Medulla oblongata (tissue), 1 donor: ENCODE data around the gene CDH4.

ENCODE experiments used
- DNase-seq: peaks from one replicate; pipeline ENCODE4 v3.0.0-alpha.2; 2015; ENCODE audit errors: extremely low spot score

The CDH4 gene

DNA sequence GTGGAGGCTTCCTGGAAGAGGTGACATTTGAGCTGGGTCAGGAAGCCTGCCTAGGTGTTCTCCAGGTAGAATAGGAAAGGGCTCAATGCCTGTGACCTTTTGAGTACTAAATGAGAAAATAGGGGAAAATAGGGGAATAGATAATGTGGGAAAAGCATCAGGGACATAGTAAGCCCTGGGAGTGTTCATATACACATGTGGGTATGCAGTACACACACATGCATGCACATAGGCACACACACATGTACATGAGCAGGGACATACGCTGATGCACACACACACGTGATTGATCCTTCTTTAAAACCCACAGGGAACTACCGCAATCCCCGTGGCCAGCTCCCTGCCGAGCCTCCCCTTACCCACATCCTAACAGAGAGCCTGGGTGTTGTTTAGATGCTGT is 351.7 kb downstream of the CDH4 start:
- DNase-seq = no peak

DNA sequence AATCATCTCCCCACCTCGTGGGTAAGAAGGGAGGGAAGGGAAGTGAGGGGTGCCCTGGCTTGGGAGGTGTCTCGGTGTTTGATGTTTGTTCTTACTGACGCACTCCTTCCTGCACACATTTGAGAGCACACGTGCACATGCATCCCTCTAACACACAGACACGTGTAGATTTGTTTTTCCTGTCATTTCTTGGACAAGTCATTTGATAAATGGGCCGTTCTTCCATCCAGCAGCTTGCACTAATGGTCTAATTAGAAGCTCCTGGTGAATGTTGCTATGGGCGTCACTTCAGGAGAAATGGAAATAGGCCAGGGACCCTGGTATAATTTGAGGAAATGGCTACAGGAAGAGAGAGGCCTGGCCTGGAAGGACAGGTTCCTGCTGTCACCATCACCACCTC is 352.5 kb downstream of the CDH4 start:
- no peak for DNase-seq

DNA sequence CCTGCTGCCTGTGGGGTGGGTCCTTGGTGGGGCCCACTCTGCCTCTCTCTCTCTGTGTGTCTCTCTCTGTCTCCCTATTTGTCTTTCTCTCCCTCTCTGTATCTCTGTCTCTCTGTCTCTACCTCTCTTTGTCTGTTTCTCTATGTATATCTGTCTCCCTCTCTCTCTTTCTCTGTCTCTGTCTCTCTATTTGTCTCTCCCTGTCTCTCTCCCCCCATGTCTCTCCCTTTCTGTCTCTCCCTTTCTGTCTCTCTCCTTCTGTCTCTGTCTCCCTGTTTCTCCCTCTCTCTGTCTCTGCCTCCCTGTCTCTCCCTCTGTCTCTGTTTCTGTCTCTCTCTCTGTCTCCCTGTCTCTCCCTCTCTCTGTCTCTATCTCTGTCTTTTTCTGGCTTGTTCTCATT is 353.2 kb downstream of the CDH4 start:
- DNase-seq = no peak

DNA sequence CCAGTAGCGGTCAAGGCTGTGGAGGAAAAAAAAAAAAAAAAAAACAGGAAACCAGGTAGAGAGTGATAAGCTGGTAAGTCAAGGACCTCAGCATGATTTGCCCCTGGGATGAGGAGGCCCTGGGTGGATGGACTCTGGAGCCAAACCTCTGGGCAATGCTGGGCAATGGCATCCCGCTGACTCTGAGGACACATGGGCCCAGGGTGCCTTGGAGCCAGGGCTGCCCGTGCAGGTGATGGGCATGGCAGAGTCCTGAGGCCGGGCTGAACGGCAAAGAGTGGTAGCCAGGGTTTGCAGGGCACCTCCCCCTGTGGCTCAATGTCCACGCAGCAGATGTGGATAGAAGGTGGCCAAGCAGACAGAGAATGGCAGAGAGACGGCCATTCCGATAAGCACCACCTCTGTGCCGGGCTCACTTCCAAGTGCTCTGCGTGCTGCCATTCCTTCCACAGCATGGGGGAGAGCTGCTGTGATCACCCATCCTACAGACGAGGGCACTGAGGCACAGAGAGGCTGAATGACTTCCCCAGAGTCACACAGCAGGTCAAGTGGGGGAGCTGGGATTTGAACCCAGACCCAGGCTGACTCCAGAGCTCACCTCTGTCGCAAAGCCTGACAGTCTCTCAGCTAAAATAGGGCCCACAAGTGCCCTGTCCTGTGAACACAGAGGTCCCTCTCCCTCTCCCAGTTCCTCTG is 353.9 kb downstream of the CDH4 start:
- no peak for DNase-seq

DNA sequence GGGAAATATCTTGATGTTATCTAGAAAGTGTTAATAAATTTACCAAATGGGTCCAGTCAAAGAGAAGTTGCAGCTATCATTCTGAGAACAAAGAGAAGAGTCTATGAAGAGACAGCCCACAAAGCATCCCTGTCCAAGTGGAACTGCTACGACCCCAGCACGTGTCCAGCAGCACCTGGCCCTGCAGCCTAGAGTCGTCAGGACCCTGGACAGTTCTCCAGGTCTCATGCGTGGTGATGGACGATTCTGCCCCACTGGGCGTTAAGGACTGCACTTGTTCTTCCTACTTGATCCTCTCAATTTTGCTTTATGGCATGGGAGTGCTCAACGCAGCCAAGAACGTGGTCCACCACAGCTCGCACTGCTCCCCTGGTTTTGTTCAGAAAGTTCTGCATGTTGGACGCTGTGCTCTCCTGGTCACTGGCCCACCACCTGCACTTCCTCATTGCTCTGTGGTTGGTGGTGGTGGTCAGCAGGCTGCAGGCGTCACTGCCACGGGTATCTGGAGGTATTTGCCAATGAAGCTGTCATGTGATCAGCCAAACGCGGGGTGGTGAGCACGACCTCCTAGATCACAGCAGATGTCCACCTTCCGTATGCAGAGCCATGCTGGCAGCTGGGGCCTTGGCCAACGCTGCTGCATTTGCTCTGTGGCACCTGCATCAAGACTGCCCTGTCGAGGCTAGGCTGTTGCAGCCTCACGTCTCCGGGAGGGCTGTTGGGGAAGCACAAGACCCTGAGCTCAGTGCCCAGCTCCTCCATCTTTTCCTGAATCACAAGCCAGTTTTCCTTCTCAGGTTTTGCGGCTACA is 356.4 kb downstream of the CDH4 start:
- no peak for DNase-seq

DNA sequence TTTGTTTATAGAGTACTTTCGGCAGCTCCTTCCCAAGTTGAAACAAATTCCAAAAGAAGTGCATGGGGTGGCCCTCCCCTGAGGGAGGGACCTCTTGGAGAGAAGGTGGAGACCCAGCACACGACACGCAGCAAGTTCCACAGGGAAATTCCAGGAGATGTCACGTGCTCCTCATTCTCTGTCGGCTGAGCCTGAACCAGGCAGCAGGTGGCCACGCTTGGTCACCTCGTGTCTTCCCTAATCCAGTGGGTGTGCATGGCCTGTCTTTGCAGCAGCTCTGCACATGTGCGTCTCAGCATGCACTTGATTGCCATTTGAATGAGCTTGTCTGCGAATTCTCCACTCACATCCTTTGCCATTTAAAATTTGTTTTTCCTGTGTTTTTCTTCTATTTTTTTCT is 357.4 kb downstream of the CDH4 start:
- no peak for DNase-seq

DNA sequence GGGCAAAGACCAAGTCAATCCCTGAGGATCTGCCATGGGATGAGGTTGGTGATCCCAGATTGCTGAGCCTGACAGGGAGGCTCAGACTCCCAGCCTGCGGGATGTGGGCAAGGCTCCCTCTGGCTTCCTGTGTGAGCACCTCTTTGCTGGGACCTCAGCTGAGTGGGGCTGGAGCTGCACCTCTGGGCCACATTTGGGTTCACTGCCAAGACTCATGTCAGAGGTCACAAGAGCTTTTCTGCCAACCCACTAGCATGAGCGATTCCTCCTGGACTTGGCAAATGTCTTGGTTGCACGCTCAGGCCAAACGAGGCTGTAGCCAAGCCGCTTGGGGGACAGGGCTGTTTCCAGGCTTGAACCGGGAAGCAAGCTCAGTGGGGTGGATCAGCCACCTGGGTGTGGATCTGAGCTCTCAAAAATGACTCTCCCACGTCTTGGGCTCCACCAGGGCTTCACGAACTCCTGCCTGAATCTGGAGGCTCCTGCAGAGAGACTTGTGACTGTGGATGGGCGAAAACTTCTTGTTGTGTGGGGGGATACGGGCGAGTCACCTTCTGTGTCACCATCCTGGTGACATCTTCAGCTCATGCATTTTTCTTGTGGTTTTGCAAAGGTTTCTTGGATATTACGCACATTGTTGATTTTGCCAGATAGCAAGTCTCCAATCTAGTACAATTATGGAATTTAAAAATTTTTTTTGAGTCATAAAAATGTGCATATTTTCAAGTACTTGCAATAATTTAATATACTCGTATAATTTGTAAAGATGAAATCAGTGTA is 359.5 kb downstream of the CDH4 start:
- no peak for DNase-seq

DNA sequence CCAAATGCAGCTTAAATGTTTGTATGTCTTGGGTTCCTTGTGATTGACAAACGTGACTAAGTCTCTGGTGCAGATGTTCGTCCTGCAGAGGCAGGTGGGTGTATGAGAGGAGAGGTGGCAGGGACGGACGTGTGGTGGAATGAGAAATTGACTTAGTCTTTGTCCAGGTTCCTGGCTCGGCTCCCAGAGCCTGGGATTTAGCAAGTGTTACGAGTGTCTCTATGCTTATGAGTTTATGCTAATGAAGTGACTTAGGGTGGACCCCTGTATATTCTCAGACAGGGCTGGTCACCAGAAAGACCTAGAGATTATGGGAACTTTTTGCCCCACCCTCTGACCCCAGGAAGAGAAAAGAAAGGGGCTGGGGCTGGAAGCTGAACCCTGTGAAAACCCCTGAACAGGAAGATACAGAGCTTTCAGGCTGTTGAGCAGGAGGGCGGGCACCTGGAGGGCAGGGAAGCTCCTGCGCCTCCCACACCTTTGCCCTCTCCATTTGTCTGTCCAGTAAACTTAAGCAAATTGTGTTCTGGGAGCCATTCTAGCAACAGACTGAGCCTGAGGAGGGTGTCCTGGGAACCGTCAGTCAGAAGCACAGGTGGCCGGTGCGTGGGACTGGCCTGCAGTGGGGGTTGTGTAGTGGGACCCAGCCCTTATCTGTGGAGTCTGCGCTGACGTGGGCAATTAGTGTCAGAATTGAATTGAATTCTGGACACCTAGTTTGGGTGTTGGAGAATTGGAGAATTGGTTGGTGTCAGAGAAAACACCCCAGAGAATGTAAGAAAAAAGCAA is 362.1 kb downstream of the CDH4 start:
- DNase-seq = no peak

DNA sequence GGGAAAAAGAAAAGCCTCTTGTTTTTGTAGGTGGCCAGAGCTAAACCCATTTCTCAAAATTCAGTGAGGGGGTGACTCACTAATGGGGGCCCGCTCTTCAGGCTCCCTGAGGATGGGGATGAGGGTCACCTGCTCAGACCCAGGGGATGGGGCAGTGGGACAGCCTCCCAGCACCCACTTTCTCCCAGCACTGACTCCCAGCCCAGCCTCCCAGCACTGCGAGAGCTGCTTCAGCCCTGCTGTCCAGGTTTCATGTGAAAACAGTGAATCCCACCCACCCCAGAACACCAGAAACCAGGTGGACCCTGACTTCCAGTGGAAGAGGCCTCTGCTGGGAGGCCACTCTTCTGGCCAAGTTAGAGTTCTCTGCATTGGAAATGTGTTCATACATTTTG is 362.6 kb downstream of the CDH4 start:
- DNase-seq = no peak

DNA sequence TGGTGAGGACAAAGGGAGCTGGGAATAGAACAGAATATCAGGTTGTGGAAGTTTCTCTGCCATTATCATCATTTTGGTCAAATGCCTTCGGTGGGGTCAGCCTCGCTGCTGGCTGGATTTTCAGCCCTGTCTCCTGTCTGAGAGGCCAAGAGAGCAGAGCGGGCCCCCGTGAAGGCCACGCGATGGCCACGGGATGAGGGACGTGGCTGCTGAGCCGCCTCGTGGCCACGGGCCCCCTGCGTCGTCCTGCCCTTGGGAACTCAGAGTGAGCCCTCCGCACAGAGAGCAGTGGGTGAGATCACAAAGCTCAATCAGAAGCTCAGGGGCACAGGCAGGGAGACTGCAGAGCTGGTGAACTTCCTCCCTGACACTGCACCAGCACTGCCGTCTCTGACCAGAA is 363.7 kb downstream of the CDH4 start:
- DNase-seq = no peak

DNA sequence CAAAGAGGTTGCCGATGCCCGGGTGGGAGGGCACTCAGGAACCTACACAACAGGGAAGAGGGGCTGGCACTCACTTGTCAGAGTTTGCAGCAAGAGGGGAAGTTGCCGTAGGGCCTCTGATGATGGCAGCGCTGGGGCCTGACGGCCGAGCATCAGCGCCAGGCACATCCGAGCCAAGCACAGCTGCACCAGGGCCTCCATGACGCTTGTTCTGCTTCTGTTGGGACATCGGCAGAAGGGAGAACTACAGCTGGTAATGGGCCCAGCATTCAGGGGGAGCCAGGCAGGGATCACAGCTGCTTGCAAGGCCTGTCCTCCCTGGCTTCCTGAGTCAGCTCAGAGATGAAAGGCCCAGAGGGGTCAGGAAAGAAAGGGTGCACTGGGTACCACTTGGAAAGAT is 367.7 kb downstream of the CDH4 start:
- DNase-seq = no peak

DNA sequence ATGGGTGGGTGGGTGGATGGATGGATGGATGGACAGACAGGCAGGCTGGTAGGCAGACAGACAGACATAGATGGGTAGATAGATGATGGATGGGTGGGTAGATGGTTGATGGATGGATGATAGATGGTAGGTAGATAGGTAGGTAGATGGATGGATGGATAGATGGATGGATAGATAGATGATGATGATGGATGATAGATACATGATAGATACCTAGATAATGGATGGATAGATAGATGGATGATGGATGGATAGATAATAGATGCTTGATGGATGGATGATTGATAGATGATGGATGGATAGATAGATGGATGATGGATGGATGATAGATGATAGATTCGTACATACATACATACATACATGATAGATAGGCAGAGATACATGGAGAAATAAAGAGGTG is 368.1 kb downstream of the CDH4 start:
- no peak for DNase-seq

DNA sequence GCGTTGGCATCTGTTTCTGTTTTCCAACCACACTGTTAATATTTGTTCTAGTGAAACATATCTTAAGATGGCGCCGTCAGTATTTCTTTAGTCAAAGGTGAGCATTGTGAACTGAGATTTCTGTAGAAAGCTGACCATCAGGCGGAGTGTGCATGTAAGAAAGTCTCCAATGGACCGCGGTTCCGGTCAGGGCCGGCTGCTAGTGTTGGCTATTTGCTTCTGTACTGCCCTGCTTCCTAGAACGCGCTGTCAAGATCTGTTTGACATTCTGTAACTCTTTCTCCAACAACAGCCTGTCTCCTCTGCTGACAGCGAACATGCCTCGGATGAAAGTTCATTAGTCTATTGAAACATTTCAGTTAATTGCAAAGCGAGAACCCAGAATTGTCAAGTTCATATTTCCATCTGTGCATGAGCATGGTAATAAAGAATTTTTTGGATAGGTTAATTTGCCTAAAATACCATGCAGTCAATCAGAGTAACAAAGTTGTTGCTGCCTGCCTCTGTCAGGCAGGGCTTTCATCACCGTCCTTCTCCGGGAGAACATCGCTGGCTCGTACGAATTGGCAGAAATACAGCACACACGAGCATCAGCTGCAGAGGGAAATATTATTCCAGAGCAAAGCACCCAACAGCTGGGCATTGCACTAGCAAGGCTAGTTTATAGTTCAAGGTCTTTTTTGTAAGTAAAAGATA is 369.1 kb downstream of the CDH4 start:
- peak; percentile 43 for DNase-seq

DNA sequence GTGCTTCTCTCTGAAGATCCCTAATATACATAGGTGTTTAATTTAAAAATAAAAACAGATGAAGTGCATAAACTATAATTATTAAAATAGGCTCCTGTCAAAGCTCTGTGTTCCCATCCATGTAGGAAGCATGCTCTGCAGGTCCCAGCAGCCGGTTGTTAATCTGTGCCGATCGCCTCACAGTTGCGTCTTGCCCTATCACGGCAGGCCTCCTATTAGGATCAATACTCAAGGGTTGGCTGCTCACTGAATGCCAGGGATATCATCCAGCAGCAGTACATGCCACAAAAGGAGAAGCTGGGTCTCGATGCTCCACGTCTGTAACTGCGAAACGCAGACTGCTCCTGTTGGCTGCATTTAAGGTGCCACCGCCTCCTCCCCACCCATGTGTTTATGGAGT is 369.8 kb downstream of the CDH4 start:
- DNase-seq = no peak

DNA sequence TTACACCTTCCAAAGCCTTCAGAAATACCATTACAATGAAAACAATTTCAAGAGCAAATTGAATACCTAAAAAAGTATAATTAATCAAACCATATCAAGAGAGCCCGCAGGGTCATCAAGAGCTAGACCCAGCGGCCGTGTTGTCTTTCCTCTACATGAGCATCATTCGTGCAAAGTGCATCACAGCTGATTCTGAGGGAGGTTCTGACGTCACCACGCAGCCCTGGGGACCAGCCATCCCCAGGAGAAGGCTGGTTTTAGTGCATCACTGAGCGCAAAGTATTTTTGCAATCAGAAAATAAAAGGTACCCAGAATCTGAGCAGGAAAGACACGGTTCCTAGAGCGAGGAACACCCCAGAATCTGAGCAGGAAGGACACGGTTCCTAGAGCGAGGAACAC is 371.4 kb downstream of the CDH4 start:
- no peak for DNase-seq

DNA sequence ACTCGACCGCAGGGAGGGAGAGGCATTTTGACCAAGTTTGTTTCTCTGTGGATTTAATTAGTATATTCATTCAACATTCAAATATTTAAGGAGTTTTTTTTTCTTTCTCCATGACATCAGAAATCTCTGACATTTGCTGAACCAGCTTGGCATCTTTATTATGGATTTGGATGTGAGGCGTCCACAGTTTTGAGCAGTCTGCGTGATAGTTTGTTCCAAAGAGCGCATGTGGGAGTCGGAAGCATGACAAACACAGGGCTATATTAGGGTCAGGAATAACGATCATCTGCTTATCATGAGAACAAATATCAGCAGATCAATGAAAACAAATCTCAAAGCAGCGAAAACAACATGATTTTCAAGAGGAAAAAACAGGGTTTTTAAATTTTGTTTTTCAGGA is 373.2 kb downstream of the CDH4 start:
- no peak for DNase-seq

DNA sequence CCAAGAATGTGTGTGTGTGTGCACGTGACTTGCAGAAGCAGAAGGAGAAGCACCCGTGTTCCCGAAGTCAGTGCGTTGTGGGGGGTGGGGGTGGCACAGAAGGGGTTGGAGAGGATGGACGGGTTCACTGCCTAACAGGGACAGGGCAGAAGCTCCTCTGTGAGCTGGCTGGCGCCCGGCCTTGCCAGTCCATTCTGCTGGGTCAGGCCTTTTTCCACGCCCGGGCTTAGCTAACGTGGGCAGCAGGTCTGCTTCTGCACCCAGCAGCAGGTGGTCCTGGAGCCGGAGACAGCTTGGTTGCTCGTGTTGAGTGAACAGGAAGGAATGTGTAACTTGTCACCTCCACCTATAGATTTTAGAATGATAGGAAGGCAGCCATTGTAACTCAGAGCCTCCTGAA is 374.4 kb downstream of the CDH4 start:
- no peak for DNase-seq

DNA sequence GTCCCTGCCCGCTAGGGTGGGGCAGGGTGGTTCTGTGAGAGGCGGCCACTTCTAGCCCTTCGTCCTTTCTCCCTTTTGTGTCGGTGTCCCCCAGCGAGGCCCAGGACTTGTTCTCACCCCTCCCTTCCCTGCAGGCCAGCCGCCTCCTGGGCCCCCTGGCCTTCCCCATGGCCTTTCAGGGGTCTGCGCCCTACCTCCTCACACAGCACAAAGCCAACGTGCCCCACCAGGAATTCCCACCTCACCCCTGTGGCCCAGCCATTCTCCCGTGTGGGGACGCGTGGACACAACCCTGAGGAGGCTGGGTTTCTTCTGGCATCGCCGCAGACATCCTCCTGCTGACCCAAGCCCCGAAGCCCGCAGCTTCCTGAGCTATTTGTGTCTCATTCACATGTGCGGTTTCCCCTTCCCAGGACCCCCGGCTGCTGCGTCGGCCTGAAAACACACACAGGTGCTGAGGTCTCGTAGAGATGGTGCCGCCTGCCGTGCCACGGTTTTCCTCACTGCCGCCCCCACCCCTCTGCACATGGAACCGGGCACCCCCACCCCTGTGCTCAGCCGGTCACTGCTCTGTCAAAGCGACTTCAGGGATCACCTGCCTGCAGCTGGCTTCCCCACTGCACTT is 375.8 kb downstream of the CDH4 start:
- DNase-seq = no peak

DNA sequence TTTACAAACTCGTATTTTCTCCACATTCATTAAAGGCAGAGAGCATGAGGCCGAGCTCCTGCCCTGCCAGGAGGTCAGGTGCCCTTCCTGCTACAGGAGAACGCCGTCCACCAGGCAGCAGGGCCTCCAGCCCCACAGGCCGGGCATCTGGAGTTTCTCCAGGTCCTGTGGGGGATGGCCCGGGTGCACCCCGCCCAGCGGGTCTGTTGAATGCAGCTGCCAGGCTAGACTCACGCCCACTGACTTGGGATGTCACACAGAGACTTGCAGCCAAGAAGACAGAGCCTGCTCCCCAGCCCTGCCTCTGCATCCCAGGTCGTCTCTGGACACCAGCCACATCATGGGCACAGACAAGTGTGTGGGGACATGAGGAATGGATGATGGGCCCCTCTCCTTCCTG is 376.4 kb downstream of the CDH4 start:
- DNase-seq = no peak

DNA sequence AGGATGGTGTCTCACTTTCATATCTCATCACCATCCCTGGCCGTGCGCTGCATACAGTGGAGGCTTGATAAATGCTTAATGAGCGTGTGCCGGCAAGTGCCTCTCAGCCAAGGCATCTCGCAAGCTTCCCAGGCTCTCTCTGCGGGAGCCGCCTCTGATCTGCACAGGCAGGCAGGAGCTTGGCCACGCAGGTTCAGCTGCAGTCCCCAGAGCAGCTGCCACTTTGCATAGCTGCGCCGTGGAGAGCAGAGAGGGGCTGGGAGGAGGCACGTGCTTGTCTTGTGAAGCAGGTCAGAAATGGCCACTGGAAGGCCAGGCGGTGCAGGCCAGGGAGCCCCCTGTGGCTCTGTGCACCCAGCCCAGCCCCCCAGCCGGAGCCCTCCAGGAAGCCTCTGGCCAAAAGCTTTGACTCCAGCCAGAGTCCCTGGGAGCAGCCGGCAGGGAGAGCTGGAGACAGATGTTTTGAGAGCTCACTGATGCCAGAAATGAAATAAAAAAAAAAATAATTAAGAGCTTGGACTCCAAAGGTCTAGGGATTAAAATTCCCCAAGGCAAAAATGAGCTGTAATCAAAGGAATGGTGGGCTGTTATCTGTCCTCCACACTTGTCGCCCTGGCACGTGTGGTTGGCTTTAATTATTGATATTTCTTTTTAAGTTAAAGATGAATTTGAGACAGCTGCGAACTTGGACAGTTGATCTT is 377.0 kb downstream of the CDH4 start:
- no peak for DNase-seq
